Measurements from ENCODE around the gene NAV1. TPM values are rescaled to one million over a fixed set of nuclear protein-coding genes. Genes with fewer than 3 reads are reported as not detected.

NAV1 gene
- total RNA-seq, 1 donor from 2014 or later, result 66.6 TPM

GRCh38 chr1:201557572-201557958 lies 18.6 kb downstream of the NAV1 start:
- intact Hi-C loops (cut with DNase I), result no loop called here
- no peak for ATAC-seq (ENCODE audit: poor library complexity)
- no peak for DNase-seq

GRCh38 chr1:201559679-201560162 lies 20.8 kb downstream of the NAV1 start:
- DNase-seq (peak; percentile 89), ATAC-seq (ENCODE audit: poor library complexity) (peak; percentile 93)
- intact Hi-C loops (cut with DNase I), result loop anchor here (2.0 kb wide), 2 partner anchors 143 to 233 kb away; no protein-coding TSS in a partner anchor

- ATAC-seq (ENCODE audit: poor library complexity), result no peak
- intact Hi-C loops (cut with DNase I), result no loop called here
- DNase-seq, result no peak
These were observed 21.6 kb downstream of the NAV1 start for GRCh38 chr1:201560328-201561194.

GRCh38 chr1:201561195-201561564 lies 22.3 kb downstream of the NAV1 start:
- DNase-seq, result no peak
- no peak for ATAC-seq (ENCODE audit: poor library complexity)
- intact Hi-C loops (cut with DNase I), result no loop called here

- ATAC-seq (ENCODE audit: poor library complexity), result peak; percentile 16
- no peak for DNase-seq
These were observed 22.7 kb downstream of the NAV1 start for GRCh38 chr1:201561601-201562000.

GRCh38 chr1:201562257-201562656 lies 23.3 kb downstream of the NAV1 start:
- intact Hi-C loops (cut with DNase I), result no loop called here
- peak; percentile 47 for ATAC-seq (ENCODE audit: poor library complexity)
- no peak for DNase-seq

More at GRCh38 chr1:201561601-201562000, 22.7 kb downstream of the NAV1 start:
- intact Hi-C loops (cut with DNase I), result no loop called here

GRCh38 chr1:201562659-201563405 lies 23.9 kb downstream of the NAV1 start:
- DNase-seq (no peak), ATAC-seq (ENCODE audit: poor library complexity) (peak; percentile 32)
- intact Hi-C loops (cut with DNase I), result no loop called here

GRCh38 chr1:201563406-201563780 lies 24.5 kb downstream of the NAV1 start:
- ATAC-seq (ENCODE audit: poor library complexity) (no peak), DNase-seq (no peak)
- intact Hi-C loops (cut with DNase I), result no loop called here

- intact Hi-C loops (cut with DNase I), result no loop called here
- DNase-seq (no peak), ATAC-seq (ENCODE audit: poor library complexity) (no peak)
These were observed 25.0 kb downstream of the NAV1 start for GRCh38 chr1:201563941-201564340.

GRCh38 chr1:201565024-201565730 lies 26.2 kb downstream of the NAV1 start:
- DNase-seq (no peak), ATAC-seq (ENCODE audit: poor library complexity) (peak; percentile 19)
- intact Hi-C loops (cut with DNase I), result no loop called here

GRCh38 chr1:201565771-201566528 lies 27.0 kb downstream of the NAV1 start:
- intact Hi-C loops (cut with DNase I), result no loop called here
- no peak for ATAC-seq (ENCODE audit: poor library complexity)
- DNase-seq, result no peak

- intact Hi-C loops (cut with DNase I), result no loop called here
- DNase-seq, result no peak
These were observed 27.5 kb downstream of the NAV1 start for GRCh38 chr1:201566529-201566823.

GRCh38 chr1:201566933-201567801 lies 28.2 kb downstream of the NAV1 start:
- no peak for ATAC-seq (ENCODE audit: poor library complexity)
- intact Hi-C loops (cut with DNase I), result no loop called here
- DNase-seq, result no peak

More at GRCh38 chr1:201566529-201566823, 27.5 kb downstream of the NAV1 start:
- ATAC-seq (ENCODE audit: poor library complexity), result no peak

GRCh38 chr1:201568265-201568664 lies 29.3 kb downstream of the NAV1 start:
- DNase-seq (no peak), ATAC-seq (ENCODE audit: poor library complexity) (no peak)
- intact Hi-C loops (cut with DNase I), result no loop called here

GRCh38 chr1:201568859-201569294 lies 29.9 kb downstream of the NAV1 start:
- DNase-seq (no peak), ATAC-seq (ENCODE audit: poor library complexity) (no peak)
- intact Hi-C loops (cut with DNase I), result no loop called here

- DNase-seq (no peak), ATAC-seq (ENCODE audit: poor library complexity) (no peak)
- intact Hi-C loops (cut with DNase I), result no loop called here
These were observed 31.4 kb downstream of the NAV1 start for GRCh38 chr1:201570181-201570885.
